Osteoblast (primary cell): ENCODE data around the gene PRR29. TPM values are rescaled to one million over a fixed set of nuclear protein-coding genes. Genes with fewer than 3 reads are reported as not detected.

Experiments
- DNase-seq: peaks from one replicate; pipeline ENCODE4 v3.0.0; 2011; ENCODE audit warnings: low spot score, mixed read lengths; ENCODE audit not compliant: insufficient read length; ENCODE audit errors: missing footprints
- H2AFZ ChIP-seq: 2 replicates; pipeline ENCODE4 v1.6.0; 2011; ENCODE audit warnings: mild to moderate bottlenecking, low read length
- H3K27ac ChIP-seq: 2 replicates; pipeline ENCODE4 v1.5.1; 2011; ENCODE audit warnings: mild to moderate bottlenecking, low read depth, low read length, moderate library complexity
- H3K27me3 ChIP-seq: 2 replicates; pipeline ENCODE4 v1.6.0; 2012; ENCODE audit warnings: mild to moderate bottlenecking, control low read depth, inconsistent platforms, low read length, moderate library complexity; ENCODE audit not compliant: insufficient read depth
- H3K36me3 ChIP-seq: 2 replicates; pipeline ENCODE4 v1.5.1; 2011; ENCODE audit warnings: mild to moderate bottlenecking, low read length, control low read depth, moderate library complexity; ENCODE audit not compliant: insufficient read depth
- H3K4me1 ChIP-seq: 2 replicates; pipeline ENCODE4 v1.5.1; 2011; ENCODE audit warnings: mild to moderate bottlenecking, low read length, control low read depth, moderate library complexity; ENCODE audit not compliant: insufficient read depth
- H3K4me2 ChIP-seq: 2 replicates; pipeline ENCODE4 v1.6.0; 2011; ENCODE audit warnings: mild to moderate bottlenecking, low read length; ENCODE audit not compliant: insufficient read depth
- H3K4me3 ChIP-seq: fragments of 200-600 bp; sonication (generic); 3 replicates; pipeline ENCODE4 v1.5.1; 2012; ENCODE audit warnings: mild to moderate bottlenecking, low read length, inconsistent platforms; ENCODE audit not compliant: insufficient read depth
- H3K79me2 ChIP-seq: 2 replicates; pipeline ENCODE4 v1.6.0; 2012; ENCODE audit warnings: mild to moderate bottlenecking, low read length, control low read depth, inconsistent platforms; ENCODE audit not compliant: insufficient read depth
- H3K9me3 ChIP-seq: 2 replicates; pipeline ENCODE4 v1.5.1; 2011; ENCODE audit warnings: low read depth, low read length, control low read depth
- H4K20me1 ChIP-seq: 2 replicates; pipeline ENCODE4 v1.6.0; 2012; ENCODE audit warnings: mild to moderate bottlenecking, low read length, control low read depth; ENCODE audit not compliant: insufficient read depth
- total RNA-seq: library from RNA; depleted of rRNA; stranded (reverse); fragments of >200 nt; gene quantifications from 2 replicates; pipeline ENCODE4 v1.2.3, GENCODE V29; 2012
- TF ChIP-seq, protein P1 (sequence below): IDR thresholded peaks from 2 replicates; pipeline ENCODE4 v1.5.1; 2011; ENCODE audit warnings: mild to moderate bottlenecking, low read depth, low read length, moderate library complexity; ENCODE audit errors: extremely low read depth

The PRR29 gene
- total RNA-seq, 1 donor = 0.36 TPM

DNA sequence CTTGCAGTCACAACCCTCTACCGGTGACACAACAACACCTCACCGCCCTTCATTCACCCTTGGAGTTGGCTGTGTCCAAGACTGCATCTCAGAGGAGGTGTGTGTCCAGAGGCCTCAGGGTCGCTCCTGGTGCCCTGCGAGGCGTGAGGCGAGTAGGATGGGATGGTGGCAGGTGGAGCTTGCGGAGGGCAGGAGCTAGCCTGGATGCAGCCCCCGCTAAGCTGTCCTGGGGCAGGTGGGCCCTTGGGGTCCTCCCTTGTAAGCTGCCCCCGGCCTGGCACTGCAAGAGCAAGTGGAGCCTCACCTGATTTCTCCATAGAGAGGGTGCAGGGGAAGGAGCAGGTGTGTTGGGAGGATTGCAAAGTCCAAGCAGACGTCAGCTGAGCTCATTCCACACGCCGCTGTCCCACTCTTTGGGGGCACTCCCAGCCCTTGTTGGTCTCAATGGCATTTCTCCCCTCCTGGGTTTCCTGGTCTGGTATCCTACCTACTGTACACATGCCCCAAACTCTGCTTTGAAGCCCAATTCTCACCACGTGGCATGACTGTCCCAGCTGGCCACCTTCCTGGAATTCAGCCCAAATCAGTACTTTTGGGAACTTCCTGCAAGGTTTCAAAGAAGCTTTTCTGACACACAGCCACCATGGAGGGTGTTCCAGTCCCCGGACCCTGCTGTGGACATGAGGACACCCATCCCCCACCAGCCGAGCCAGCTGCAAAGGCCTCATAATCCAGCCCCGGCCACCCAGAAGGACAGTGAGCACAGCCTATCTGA, 40.4 kb downstream of the PRR29 start:
- no peaks in the 10 kb centered on the region for H3K79me2 ChIP-seq
- H2AFZ ChIP-seq = no peak overlapping the region
- H3K27me3 ChIP-seq = no peaks in the 10 kb centered on the region
- H3K27ac ChIP-seq = no peak overlapping the region
- H3K4me2 ChIP-seq = no peak overlapping the region
- no peak for DNase-seq
- peaks cover 10% of the 10 kb centered on the region for H3K36me3 ChIP-seq
- H4K20me1 ChIP-seq = no peaks in the 10 kb centered on the region
- no peaks in the 10 kb centered on the region for H3K4me1 ChIP-seq
- H3K9me3 ChIP-seq = no peaks in the 10 kb centered on the region
- TF ChIP-seq, protein P1, sequence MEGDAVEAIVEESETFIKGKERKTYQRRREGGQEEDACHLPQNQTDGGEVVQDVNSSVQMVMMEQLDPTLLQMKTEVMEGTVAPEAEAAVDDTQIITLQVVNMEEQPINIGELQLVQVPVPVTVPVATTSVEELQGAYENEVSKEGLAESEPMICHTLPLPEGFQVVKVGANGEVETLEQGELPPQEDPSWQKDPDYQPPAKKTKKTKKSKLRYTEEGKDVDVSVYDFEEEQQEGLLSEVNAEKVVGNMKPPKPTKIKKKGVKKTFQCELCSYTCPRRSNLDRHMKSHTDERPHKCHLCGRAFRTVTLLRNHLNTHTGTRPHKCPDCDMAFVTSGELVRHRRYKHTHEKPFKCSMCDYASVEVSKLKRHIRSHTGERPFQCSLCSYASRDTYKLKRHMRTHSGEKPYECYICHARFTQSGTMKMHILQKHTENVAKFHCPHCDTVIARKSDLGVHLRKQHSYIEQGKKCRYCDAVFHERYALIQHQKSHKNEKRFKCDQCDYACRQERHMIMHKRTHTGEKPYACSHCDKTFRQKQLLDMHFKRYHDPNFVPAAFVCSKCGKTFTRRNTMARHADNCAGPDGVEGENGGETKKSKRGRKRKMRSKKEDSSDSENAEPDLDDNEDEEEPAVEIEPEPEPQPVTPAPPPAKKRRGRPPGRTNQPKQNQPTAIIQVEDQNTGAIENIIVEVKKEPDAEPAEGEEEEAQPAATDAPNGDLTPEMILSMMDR = no peak
- no peak overlapping the region for H3K4me3 ChIP-seq

DNA sequence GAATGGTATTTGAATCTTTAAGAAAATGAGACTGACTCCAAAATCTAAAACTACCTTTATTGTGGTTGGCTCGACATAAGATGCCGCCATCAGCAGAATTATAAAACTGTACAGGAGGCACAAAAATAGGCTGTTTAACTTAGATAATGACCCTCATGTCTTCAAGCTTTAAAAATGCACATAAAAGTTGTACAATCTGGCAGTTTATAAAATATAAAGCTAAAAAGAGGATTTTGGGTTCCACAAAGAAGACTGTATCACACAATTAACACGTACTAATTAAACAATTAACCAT, 40.9 kb downstream of the PRR29 start:
- Histone ChIP-seq H3K27ac (no peak overlapping the region), H3K27me3 (no peaks in the 10 kb centered on the region), H3K4me1 (no peaks in the 10 kb centered on the region), H3K79me2 (no peaks in the 10 kb centered on the region), H3K36me3 (peaks cover 15% of the 10 kb centered on the region), H4K20me1 (no peaks in the 10 kb centered on the region), H3K9me3 (no peaks in the 10 kb centered on the region), H3K4me2 (no peak overlapping the region), H3K4me3 (no peak overlapping the region), H2AFZ (no peak overlapping the region)
- TF ChIP-seq, protein P1 = no peak
- no peak for DNase-seq

DNA sequence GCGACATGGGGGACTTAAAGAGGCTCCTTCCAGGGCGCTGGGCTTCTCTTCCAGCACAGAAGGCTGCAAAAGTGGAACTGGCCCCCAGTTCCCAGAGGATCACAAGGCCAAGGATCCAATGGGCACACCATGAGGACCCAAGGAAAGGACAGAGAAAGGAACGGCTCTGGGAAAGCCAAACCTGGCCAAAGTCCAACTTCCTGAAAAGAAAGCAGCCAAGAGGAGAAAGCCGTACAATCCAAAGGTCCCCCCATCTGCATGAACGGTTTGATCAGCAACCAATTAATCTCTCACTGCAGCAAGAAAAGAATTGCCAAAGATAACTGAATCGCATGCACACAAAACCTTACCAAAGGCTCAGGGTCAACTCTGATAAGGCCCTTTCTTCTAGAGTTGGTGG, 42.1 kb downstream of the PRR29 start:
- no peak for DNase-seq
- Histone ChIP-seq H3K27me3 (no peaks in the 10 kb centered on the region), H3K4me1 (no peaks in the 10 kb centered on the region), H3K4me3 (no peak overlapping the region), H4K20me1 (no peaks in the 10 kb centered on the region), H3K27ac (no peak overlapping the region), H2AFZ (no peak overlapping the region), H3K36me3 (peaks cover 25% of the 10 kb centered on the region), H3K79me2 (no peaks in the 10 kb centered on the region), H3K9me3 (no peaks in the 10 kb centered on the region), H3K4me2 (no peak overlapping the region)
- TF ChIP-seq, protein P1 = no peak

DNA sequence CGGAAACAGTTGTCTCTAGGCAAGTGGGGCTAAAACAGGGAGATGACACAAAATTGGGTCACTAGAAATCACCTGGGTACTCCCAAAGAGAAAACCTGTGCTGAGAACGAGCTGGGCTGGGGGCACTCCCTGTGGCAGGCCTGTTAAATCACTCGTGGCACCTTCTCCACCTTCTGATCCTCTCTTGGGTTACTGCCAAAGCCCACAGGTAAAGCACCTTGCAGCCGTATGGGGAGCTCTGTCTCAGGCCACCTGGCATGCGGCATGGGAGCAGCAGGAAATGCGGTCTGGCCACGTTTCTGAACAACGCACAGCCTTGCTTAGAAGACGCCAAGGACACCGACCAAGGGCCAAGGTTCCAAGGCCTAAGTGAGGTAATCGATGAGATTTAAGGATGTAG, 43.8 kb downstream of the PRR29 start:
- no peaks in the 10 kb centered on the region for H4K20me1 ChIP-seq
- no peaks in the 10 kb centered on the region for H3K9me3 ChIP-seq
- no peak overlapping the region for H3K4me3 ChIP-seq
- H2AFZ ChIP-seq = no peak overlapping the region
- TF ChIP-seq, protein P1 = no peak
- H3K27ac ChIP-seq = no peak overlapping the region
- H3K36me3 ChIP-seq = peaks cover 35% of the 10 kb centered on the region
- no peak overlapping the region for H3K4me2 ChIP-seq
- no peaks in the 10 kb centered on the region for H3K4me1 ChIP-seq
- no peaks in the 10 kb centered on the region for H3K79me2 ChIP-seq
- no peaks in the 10 kb centered on the region for H3K27me3 ChIP-seq
- DNase-seq = no peak
